A673 (cell line): ENCODE results near the gene CCDC40. TPM values are rescaled to one million over a fixed set of nuclear protein-coding genes. Genes with fewer than 3 reads are reported as not detected.
A peak's percentile ranks its signal among the peaks of the same experiment; 100 is the strongest.

ENCODE experiments used
- BruUV-seq: library from RNA; stranded (reverse); fragments of 400-500 nt; replicated peaks from 2 replicates; lab custom pipeline; 2021; lab: Mats Ljungman, UMichigan
- CTCF ChIA-PET: fragments of 300-600 bp; sonication (Branson Sonifier 250); formaldehyde crosslinking; loops from one replicate; lab custom pipeline; 2022; ENCODE audit warnings: antibody characterized with exemption; lab: Charles Lee
- POLR2A ChIA-PET: fragments of 300-600 bp; sonication (Branson Sonifier 250); formaldehyde crosslinking; loops from one replicate; lab custom pipeline; 2022; ENCODE audit warnings: antibody characterized with exemption; ENCODE audit not compliant: low non-redundant PET; lab: Charles Lee
- DNase-seq: peaks from one replicate; pipeline ENCODE4 v3.0.0-alpha.2; 2015; ENCODE audit warnings: low spot score
- H3K27ac ChIP-seq: fragments of 200-600 bp; sonication (generic); 2 replicates; pipeline ENCODE4 v1.5.1; 2016; ENCODE audit warnings: mixed run types, low read depth, mild to moderate bottlenecking, mixed read lengths, antibody characterized with exemption, low read length; ENCODE audit not compliant: poor library complexity, severe bottlenecking
- H3K27me3 ChIP-seq: fragments of 200-600 bp; sonication (generic); replicated peaks from 2 replicates; pipeline ENCODE4 v1.6.1; 2017; ENCODE audit warnings: mixed run types, low read depth, mild to moderate bottlenecking, mixed read lengths, antibody characterized with exemption, low read length; ENCODE audit not compliant: insufficient read depth, poor library complexity
- H3K36me3 ChIP-seq: fragments of 200-600 bp; sonication (generic); 2 replicates; pipeline ENCODE4 v1.6.1; 2016; ENCODE audit warnings: mixed run types, mild to moderate bottlenecking, mixed read lengths, antibody characterized with exemption, low read length; ENCODE audit not compliant: insufficient read depth, poor library complexity, severe bottlenecking
- H3K4me1 ChIP-seq: fragments of 200-600 bp; sonication (generic); 2 replicates; pipeline ENCODE4 v1.6.1; 2017; ENCODE audit warnings: mixed run types, mild to moderate bottlenecking, mixed read lengths, antibody characterized with exemption, low read length; ENCODE audit not compliant: insufficient read depth, poor library complexity, severe bottlenecking
- H3K4me3 ChIP-seq: fragments of 200-600 bp; sonication (generic); 2 replicates; pipeline ENCODE4 v1.5.1; 2016; ENCODE audit warnings: low read depth, mixed run types, mild to moderate bottlenecking, mixed read lengths, low read length; ENCODE audit not compliant: poor library complexity, severe bottlenecking
- H3K9me3 ChIP-seq: fragments of 200-600 bp; sonication (generic); 2 replicates; pipeline ENCODE4 v1.6.1; 2016; ENCODE audit warnings: mixed run types, low read depth, mild to moderate bottlenecking, mixed read lengths, antibody characterized with exemption, low read length; ENCODE audit not compliant: poor library complexity, severe bottlenecking
- CTCF ChIP-seq: fragments of 300-800, 200-600 bp; sonication (generic); conservative IDR thresholded peaks from 2 replicates; pipeline ENCODE4 v1.5.1; 2017; ENCODE audit warnings: low read depth, mild to moderate bottlenecking, antibody characterized with exemption, low read length, moderate library complexity, mixed read lengths
- EZH2 ChIP-seq: fragments of 200-600 bp; sonication (generic); IDR thresholded peaks from 2 replicates; pipeline ENCODE4 v1.6.1; 2017; ENCODE audit warnings: borderline replicate concordance, low read depth, mild to moderate bottlenecking, mixed read lengths, antibody characterized with exemption, low read length; ENCODE audit not compliant: poor library complexity, severe bottlenecking
- intact Hi-C: fragments of 100-400 bp; cut with micrococcal nuclease; formaldehyde crosslinking; loops from one replicate; pipeline ENCODE4 v1.10.0; 2022; ENCODE audit not compliant: unreplicated experiment
- total RNA-seq: library from RNA; stranded (reverse); gene quantifications from 2 replicates; pipeline ENCODE4 v1.2.3, GENCODE V29; 2021

CCDC40 gene
- total RNA-seq, 1 experiment from 2014 or later = 3.5 TPM

GRCh38 chr17:79990051-79990592 lies 46.3 kb upstream of the CCDC40 start:
- Histone ChIP-seq H3K4me3 (no peak overlapping the region), H3K36me3 (no peaks in the 10 kb centered on the region), H3K4me1 (peaks cover 52% of the 10 kb centered on the region), H3K9me3 (no peaks in the 10 kb centered on the region), H3K27me3 (no peaks in the 10 kb centered on the region), H3K27ac (no peak overlapping the region)
- BruUV-seq = no TSS peak
- ChIA-PET POLR2A (no interaction called here), CTCF (no interaction called here)
- no peak for TF ChIP-seq CTCF
- no peak for TF ChIP-seq EZH2
- intact Hi-C loops = loop anchor here (2.0 to 5.0 kb wide), 2 partner anchors 198 to 243 kb away; no protein-coding TSS in a partner anchor
- no peak for DNase-seq

- no peak overlapping the region for H3K4me3 ChIP-seq
- ChIA-PET POLR2A (interaction anchor here (0.6 kb wide), 1 partner anchor 177 kb away, joined by 3 read pairs; no protein-coding TSS in a partner anchor), CTCF (no interaction called here)
- no peaks in the 10 kb centered on the region for H3K36me3 ChIP-seq
- no peak for DNase-seq
- intact Hi-C loops = loop anchor here (2.0 to 5.0 kb wide), 2 partner anchors 198 to 244 kb away; no protein-coding TSS in a partner anchor
- no peaks in the 10 kb centered on the region for H3K27me3 ChIP-seq
- H3K9me3 ChIP-seq = no peaks in the 10 kb centered on the region
- no TSS peak for BruUV-seq
- H3K27ac ChIP-seq = no peak overlapping the region
- TF ChIP-seq EZH2 (no peak), CTCF (no peak)
- H3K4me1 ChIP-seq = peaks cover 48% of the 10 kb centered on the region
Observed at GRCh38 chr17:79990704-79991103, 45.7 kb upstream of the CCDC40 start.

- H3K9me3 ChIP-seq = no peaks in the 10 kb centered on the region
- ChIA-PET CTCF (interaction anchor here (0.6 kb wide), 1 partner anchor 183 kb away, joined by 3 read pairs; no protein-coding TSS in a partner anchor), POLR2A (interaction anchor here (0.6 kb wide), 1 partner anchor 177 kb away, joined by 3 read pairs; no protein-coding TSS in a partner anchor)
- peak overlapping the region; percentile 67 for H3K27ac ChIP-seq
- H3K4me3 ChIP-seq = peak overlapping the region; percentile 48
- no peaks in the 10 kb centered on the region for H3K27me3 ChIP-seq
- peak; percentile 90 for DNase-seq
- no TSS peak for BruUV-seq
- TF ChIP-seq CTCF (peak; percentile 59), EZH2 (no peak)
- intact Hi-C loops = loop anchor here (2.0 to 5.0 kb wide), 2 partner anchors 199 to 245 kb away; no protein-coding TSS in a partner anchor
- peaks cover 41% of the 10 kb centered on the region for H3K4me1 ChIP-seq
- H3K36me3 ChIP-seq = no peaks in the 10 kb centered on the region
Observed at GRCh38 chr17:79991140-79991923, 45.1 kb upstream of the CCDC40 start.
